ENCODE results near the gene PRKG1.
A peak's percentile ranks its signal among the peaks of the same experiment; 100 is the strongest.
"Not testable (repeated sequence)": the region's sequence is repeated elsewhere in the genome, so short reads cannot be mapped to it uniquely, and the experiment has no call there.

PRKG1 gene

DNA sequence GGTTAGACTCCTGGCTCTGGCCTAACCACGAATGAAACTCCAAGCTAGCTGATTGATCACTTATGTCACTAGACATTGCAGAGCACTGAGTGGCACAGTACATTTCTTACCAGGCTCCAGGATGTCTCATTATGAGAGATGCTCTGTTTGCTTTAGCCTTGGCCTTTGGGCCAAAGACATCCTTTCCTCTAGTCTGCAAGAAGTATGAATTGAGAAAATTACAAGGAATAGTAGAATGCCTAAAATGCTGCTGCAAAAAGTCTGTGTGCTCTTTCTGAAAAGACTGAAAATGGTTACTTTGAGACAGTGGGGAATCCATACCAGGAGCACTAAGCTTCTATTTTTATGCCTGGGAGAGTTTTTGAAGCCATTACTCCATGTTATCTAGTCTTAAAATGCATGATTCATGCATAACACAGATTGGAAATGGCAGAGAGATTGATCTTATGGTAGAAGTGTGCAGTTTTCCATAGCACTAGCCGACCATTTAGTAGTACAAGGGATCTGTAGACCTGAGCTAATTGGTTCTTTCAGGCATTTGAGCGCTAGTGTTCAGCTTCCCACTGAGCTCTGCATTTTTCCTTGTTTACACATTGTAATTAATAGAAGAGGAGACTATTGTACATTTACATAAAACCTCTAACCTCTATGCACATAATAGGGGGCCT is 303.8 kb downstream of the PRKG1 start:
- no peak for DNase-seq (ENCODE audit: low spot score)

DNA sequence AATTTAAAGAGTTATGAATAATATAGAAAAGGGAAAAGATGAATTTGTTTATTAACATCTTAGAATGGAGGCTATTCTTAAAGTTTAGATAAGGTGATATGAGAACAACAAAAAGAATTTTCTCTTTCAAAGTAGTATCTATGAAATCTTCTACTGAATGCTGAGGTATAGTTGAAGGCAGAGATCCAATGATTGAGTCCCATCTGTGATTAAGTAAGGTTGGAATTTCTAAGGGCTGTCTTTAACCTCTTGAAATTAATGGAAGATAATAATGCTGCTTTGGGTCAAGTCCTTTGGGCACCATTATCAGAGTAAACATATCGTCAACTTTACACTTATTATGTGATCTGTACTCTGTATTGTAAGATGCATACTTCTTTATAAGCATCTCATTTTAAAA is 307.9 kb downstream of the PRKG1 start:
- DNase-seq (ENCODE audit: low spot score): no peak

DNA sequence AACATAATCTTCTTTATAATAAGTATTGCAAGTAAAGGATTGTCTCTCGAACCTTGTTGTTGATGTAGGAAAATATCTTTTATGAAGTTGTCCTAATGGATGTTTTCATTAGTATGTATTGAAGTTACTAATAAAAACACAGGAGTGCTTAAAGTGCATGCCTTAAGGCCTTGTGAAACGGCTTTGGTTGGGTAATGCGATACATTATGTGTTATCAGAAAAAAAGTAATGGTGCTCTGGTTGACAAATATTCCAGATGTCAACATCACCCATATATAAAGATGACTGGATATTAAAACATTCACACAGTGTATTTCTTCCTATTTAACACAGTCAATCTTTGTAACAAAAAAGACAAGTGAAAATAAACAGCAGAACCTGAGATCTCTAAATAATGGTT is 310.7 kb downstream of the PRKG1 start:
- DNase-seq (ENCODE audit: low spot score): no peak

DNA sequence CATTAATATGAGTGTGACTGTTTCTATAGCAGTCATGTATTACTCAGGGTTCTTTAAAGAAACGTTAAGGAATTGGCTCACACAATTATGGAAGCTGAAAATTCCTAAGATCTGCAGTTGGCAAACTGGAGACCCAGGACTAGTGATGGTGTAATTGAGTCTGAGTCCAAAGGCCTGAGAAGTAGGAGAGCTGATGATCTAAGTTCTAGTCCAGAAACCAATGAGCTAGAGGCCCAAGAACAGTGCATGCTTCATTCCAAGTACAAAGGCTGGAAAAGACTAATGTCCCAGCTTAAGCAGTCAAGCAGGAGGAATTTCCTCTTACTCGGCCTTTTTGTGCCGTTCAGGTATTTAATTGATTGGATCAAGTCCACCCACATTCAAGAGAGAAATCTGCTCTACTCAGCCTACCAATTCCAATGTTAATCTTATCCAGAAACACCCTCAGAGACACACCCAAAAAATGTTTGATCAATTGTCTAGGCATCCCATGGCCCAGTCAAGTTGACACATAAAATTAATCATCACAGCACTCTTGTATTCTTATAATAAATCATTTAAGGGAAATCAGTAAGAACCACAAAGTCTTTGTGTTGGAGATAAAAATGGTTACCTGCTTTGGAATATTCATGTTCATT is 312.1 kb downstream of the PRKG1 start:
- DNase-seq (ENCODE audit: low spot score): peak; percentile 31

DNA sequence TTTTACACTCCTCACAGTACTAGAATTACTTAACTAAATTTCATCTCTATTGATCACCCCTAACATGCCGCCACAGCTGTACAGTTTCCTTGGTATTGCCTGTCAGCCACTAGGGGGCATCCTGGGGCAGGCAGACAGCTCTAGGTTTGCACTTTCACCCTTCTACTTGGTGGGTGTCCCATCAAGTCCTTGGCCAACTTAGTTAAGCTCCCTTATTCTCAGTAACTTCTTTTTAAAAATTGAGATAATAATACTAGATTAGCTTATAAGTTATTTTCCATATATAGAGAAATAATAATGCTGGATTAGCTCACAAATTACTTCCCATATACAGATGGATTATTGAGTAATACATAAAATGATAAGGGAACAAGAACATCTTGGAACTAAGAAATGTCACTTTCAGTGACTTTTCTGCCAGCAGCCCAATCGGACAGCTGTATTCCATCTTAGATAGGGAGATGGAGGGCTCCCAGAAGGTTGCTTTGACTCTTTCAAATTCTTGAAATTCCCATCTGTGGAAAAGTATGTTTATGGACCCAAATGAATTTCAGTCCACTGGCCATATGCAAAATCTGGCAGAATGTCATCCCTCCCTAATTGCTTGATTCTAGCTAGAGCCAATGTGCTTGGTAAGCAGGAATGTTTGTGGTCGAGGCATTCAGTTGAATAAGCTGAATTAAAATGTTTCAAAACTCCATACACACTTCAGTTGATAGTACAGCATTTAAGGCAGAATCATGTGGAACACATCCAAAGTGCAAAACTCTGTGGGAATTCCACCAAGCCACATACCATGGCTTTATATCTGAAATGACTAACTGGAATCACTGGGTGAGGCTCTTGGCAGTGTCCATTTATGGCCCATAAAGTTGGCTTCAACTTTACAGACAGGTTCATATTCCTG is 315.4 kb downstream of the PRKG1 start:
- DNase-seq (ENCODE audit: low spot score): peak; percentile 87

DNA sequence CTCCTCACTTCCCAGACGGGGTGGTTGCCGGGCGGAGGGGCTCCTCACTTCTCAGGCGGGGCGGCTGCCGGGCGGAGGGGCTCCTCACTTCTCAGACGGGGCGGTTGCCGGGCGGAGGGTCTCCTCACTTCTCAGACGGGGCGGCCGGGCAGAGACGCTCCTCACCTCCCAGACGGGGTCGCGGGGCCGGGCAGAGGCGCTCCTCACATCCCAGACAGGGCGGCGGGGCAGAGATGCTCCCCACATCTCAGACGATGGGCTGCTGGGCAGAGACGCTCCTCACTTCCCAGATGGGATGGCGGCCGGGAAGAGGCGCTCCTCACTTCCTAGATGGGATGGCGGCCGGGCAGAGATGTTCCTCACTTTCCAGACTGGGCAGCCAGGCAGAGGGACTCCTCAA is 318.7 kb downstream of the PRKG1 start:
- not testable (repeated sequence) for DNase-seq (ENCODE audit: low spot score)

DNA sequence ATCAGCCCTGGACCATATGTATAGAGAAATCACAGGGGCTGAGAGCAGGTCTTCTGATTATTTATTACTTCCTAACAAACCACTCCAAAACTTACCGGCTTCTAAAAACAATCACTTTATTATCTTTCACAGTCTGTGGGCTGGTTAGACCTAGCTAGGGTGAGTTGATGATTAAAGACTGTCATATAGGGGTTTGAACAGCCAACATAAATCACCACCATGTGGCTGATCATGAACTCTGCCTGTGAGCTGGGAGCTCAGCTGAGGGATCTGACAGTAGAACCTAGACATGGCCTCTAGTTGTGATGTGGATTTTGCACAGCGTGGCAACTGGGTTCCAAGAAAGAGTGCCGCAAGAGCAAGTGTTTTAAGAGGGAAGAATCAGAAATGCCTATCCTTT is 319.8 kb downstream of the PRKG1 start:
- peak; percentile 10 for DNase-seq (ENCODE audit: low spot score)

DNA sequence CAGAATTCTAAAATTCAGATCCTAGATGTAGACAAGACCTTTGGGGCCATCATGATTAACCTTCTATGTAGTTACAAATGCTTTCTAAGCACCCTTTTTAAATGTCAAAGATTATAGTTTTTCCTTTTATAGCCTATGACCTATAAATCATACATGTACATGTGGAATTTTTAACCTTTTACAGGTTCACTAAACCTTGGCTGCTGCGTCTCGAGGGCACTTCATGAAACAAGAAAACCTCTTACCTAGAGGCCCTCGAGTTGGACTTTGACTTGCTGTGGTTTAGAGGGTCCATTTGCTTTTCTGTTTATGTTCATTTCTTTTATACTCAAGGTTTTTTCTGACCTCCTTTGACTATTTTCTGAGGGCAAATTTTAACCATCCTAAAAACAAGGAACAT is 323.0 kb downstream of the PRKG1 start:
- DNase-seq (ENCODE audit: low spot score): no peak

DNA sequence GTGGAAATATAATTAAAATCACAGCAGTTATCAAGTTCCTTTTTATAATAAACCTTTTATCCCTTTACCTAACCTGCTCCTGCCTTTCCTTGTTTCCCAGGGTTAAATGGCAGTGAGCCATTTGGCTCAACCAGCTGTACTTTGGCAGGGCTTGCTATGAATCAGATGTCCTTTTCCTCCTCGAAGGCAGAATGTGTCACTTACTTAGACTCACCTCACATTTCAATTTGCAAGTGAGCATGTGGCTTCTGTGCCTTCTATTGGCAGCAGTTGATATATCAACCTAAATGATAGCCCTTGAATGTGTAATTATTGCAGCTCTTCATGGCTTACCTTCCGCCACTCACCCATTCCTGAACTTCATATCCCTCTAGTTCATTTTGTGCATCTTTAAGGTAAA is 323.4 kb downstream of the PRKG1 start:
- peak; percentile 80 for DNase-seq (ENCODE audit: low spot score)

DNA sequence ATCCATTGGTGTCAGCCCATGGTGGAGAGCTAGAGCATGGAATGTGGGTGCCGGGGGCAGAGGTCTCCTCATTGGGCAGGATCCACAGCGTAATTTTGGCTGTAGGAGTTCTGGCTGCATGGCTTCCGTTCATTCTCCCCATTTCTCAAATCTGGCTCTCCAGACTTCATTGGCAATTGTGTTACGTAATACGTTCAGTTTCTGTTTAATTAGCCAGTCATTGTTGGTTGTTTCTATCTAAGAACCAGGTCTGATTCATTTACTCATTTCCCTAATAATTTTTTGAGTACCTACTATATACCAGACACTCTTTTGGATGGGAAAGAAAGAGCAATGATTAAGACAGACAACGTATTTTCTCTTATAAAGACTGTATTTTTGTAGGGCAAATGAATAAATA is 325.6 kb downstream of the PRKG1 start:
- no peak for DNase-seq (ENCODE audit: low spot score)

DNA sequence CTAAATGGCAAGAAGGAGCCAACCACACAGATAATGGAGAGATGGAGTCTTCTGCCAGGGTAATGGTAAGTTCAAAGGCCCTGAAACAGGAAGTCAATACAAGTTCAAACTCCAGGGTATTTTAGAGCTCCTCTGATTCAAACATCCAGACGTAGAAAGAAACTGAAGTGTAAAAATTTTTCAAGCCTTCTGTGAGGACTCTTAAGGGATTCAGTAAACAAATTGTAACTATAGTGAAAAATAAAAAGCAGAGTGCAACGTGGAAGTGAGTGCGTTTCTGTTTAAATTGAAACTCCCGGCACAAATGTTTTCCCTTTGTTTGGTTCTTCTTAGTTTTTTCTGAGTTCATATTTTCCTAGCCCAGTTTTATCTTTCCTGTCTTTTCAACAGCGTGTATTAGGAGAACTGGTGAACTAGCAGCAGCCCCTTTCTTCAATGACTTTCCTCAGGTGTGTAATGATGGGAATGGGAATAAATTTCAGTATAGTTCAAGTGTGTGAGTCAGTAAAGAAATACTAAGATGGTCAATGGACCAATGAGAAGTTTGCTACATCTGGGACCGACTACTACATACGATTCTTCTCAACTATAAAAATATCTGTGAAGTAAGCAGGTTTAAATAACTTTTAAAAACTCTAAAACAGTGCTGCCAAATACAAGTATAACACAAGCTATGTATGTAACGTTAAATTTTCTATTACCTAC is 326.3 kb downstream of the PRKG1 start:
- no peak for DNase-seq (ENCODE audit: low spot score)

DNA sequence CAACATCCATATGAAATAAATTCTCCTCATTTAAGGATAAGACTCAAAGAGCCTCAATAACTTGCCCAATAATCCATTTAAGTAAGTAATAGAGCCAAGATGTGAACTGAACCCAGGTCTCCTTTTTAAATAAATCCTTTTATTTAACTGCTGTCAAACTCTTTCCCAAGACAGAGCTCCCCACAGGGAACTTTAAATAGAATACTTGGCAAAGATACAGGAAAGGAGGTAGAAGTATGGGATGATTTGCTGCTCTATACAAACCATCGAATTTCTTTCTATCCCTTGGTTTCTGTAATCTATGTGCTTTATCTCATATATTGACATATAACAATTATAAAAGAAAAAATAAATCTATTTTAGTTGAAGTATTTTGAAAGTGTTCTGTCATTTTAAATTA is 329.2 kb downstream of the PRKG1 start:
- DNase-seq (ENCODE audit: low spot score): no peak

DNA sequence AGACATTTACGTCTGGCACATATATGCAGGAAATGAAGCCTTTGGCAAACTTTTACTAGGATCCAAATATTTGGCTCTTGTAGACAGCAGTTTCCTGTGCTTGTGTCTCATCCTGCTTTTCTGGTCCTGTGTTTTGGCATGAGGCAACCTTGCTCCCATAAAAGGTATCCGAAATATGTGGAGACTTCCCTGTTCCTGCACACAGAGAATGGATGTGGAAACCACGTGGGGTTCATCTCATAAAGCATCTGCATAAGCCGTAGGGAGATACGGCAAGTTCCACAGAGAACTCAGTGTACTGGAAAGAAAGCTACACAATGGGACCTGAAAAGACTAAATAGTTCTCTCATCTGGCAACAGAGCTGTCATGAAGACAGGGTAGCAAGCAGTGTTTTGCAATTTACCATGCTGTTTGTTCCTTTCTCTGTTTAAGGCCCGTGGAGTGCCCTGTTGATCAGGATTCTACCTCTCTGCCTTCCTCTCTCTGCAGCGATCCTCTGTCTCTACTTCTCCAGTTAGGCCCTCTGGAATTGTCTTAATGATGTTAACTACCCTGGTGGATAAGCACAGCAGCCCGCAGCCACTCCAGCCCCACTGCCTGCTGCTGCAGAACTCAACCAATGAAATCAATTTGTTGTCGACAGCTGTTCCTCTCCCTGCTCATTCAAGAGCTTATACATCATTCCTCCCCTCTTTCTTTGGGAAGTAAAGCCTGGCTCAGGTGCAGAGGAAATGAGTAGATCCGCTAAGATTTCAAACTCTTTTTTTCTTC is 331.5 kb downstream of the PRKG1 start:
- no peak for DNase-seq (ENCODE audit: low spot score)

DNA sequence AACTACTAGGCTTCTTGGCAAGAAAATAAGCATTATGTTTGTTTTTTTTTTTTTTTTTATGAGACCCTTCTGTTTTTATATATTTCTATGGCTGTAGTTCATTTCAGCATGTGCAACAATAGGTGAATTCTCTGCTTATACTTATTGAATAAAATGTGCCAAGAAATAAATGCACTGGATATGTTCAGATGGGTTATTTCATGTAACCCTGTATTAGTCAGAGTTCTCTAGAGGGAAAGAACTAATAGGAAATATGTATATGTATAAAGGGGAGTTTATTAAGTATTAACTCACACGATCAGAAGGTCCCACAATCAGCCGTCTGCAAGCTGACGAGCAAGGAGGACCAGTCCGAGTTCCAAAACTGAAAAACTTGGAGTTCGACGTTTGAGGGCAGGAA is 332.3 kb downstream of the PRKG1 start:
- DNase-seq (ENCODE audit: low spot score): no peak

DNA sequence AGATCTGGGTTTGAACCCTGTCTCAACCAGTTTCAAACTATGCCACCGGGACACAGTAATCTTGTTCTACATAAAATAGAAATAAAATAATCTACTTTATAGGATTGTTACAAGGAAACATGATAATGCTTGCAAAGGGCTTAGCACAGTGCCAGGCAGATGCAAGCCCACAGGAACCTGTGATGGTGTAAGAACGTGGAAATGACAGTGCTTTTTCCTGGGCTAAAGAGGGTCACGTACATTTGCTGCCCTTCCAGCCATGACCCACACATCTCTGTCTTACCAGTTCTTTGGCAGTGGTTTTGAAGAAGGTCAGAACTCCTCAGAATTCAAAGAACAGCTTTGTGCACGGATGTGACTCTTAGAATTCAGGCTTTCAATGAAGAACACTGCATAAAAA is 342.2 kb downstream of the PRKG1 start:
- no peak for DNase-seq (ENCODE audit: low spot score)

DNA sequence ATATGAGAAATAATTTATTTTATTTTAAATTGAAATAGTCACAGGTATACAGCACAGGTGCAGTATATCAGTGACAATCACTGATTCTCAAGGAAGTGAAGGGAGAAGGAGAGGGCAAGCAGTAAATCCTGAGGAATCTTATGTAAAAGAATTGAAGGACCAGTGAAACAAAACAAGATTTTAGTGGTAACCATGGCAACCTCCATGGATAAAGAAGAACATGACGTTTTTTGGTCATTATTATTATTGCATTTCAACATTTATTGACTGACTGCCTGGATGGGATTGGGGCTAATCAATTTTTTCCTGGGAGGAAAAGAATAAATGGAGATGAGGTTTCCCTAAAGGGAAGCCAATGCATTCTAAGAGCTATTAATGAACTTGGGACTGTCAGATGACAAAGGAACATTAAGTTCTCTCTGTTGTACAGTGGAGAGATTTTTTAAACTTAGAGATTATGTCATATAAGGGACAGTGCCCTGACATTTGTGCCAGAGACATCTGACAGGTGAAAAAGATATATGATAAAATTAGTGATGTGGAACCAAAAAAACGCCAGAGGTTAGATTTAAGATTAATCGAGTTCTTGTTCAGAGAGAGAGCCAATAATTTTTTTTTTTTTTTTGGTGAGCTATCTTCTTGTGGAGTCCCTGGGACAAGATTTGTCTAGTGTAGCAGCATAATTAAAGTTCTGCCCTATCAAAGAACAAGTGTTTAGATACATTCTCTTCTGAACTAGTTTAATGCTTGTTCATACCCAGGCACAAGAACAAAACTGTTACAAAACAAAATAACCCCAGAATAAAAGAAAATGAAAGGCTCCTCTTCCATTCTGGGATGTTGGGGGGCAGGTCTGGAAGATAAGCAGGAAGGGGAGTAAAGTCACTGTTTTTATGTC is 345.2 kb downstream of the PRKG1 start:
- DNase-seq (ENCODE audit: low spot score): no peak

DNA sequence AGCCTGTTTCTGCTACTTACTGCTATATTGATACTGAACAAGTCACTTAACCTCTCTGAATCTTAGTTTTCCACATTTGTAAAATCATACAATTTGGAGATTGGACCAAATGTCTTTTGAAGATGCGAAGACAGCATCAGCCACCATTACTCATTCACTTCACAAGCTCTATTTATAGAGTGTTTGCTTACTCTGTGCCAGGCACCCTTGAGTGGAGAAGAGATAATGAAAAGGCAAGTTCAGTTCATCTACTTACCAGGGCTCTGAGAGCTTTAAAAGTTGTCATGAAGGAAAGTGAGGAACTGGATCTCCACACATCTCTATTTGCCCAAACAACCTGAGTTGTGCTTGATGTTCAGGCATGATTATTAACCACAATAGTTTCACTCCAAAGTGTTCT is 347.6 kb downstream of the PRKG1 start:
- DNase-seq (ENCODE audit: low spot score): no peak

DNA sequence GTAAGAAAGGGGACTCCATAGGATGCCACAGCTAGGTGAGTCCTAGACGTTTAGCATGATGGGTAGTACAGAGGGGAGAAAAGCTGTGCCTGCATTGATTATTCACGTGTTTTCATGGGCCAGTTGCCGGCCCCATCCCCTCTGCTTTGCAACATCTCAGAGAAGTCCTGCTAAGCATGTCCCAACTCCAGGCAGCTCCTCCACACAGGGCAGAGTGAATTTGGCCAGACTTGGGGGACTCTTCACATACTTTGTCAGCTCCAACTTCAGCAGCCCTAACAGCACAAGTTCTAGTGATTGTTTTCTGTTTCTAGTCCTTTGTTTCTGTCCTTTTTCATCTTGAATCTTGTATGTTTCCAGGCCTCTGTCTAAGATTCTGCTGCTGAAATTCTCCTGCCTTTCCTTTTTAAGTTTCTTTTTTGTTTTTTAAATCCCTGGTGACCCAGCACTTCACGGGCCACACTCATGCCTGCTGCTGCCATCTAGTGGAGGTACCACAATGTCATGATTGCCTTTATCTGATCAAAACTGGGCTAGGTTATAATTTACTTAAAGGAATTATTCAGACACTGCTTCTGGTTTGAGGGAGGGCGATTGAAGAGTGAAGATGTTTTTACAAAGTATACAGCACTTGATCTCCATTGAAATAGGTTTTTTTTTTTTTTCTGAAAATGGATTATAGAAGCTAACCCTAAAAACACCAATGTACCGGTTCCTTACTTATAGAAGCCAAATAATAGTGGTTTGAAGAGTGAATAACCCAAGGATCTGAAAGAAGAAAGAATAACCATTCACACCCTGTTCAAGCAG is 348.2 kb downstream of the PRKG1 start:
- DNase-seq (ENCODE audit: low spot score): peak; percentile 51

DNA sequence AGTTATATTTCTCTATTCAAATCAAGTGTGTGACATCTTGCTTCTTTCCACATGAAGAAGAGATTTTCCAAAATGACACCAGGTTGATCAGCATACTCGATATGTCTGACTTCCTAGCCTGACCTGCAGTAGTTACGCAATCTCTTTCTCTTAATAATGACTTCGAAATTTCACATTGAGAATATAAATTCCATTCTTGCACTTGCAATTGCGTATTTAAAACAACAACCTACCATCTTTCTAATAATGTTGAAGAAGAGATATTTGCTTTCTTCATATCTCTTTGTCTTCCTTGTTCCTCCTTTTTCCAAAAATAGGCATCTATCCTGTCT is 348.8 kb downstream of the PRKG1 start:
- DNase-seq (ENCODE audit: low spot score): no peak

DNA sequence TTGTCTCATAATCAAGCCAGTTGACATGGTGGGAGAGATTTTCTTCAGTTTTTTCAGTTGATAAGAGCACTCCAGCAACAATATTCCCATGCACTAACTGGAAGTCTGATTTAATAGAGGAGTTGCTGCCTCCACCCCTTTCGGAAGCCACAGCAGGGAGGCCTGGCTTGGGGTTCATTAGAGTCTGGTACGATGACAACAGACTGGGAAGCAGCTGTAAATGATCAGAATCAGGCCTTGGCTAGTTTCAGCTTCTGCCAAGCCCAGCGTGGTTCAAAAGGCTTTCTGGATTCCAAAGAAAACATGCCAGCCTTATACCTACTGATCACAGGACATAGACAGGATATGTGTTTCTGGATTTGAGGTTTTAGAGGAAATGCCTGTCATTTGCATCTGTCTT is 351.1 kb downstream of the PRKG1 start:
- no peak for DNase-seq (ENCODE audit: low spot score)

Data from kidney tubule cell (primary cell).